IPS-NIHi7 (cell line): ENCODE results near the gene CERS6.

Source experiments
- DNase-seq: peaks from one replicate; pipeline ENCODE4 v3.0.0; 2012; ENCODE audit warnings: mixed read lengths; ENCODE audit errors: extremely low spot score

The CERS6 gene

GRCh38 chr2:168798076-168798887 is 342.2 kb downstream of the CERS6 start:
- DNase-seq: peak; percentile 66

- no peak for DNase-seq
Observed at GRCh38 chr2:168798888-168799410, 342.9 kb downstream of the CERS6 start.

GRCh38 chr2:168801471-168801870 is 345.4 kb downstream of the CERS6 start:
- no peak for DNase-seq

GRCh38 chr2:168801961-168802858 is 346.1 kb downstream of the CERS6 start, which contains the start of gene NOSTRIN:
Gene NOSTRIN (plus strand): TSS chr2:168802637. CDS start chr2:168802647, 10 bp downstream.
- no peak for DNase-seq

- DNase-seq: no peak
Observed at GRCh38 chr2:168802859-168803725, 347.0 kb downstream of the CERS6 start.

- no peak for DNase-seq
Observed at GRCh38 chr2:168804214-168804613, 348.1 kb downstream of the CERS6 start.

GRCh38 chr2:168805615-168806014 is 349.5 kb downstream of the CERS6 start:
- DNase-seq: no peak

- no peak for DNase-seq
Observed at GRCh38 chr2:168809537-168809936, 353.5 kb downstream of the CERS6 start.

GRCh38 chr2:168810235-168810634 is 354.2 kb downstream of the CERS6 start:
- no peak for DNase-seq

GRCh38 chr2:168811696-168812095 is 355.6 kb downstream of the CERS6 start:
- DNase-seq: no peak

GRCh38 chr2:168814046-168814445 is 358.0 kb downstream of the CERS6 start:
- DNase-seq: no peak

GRCh38 chr2:168814939-168815907 is 359.2 kb downstream of the CERS6 start:
- DNase-seq: no peak

- no peak for DNase-seq
Observed at GRCh38 chr2:168816369-168816768, 360.3 kb downstream of the CERS6 start.

GRCh38 chr2:168819050-168819715 is 363.1 kb downstream of the CERS6 start:
- no peak for DNase-seq

GRCh38 chr2:168819829-168820489 is 363.9 kb downstream of the CERS6 start:
- DNase-seq: no peak

- no peak for DNase-seq
Observed at GRCh38 chr2:168821577-168821976, 365.5 kb downstream of the CERS6 start.

- no peak for DNase-seq
Observed at GRCh38 chr2:168821992-168822391, 365.9 kb downstream of the CERS6 start.
